Activated CD4-positive, alpha-beta T cell treated with anti-CD3 and anti-CD28 coated beads for 48 hours (primary cell): ENCODE data around the gene GORASP1.

Source experiments
- DNase-seq: peaks from one replicate; pipeline ENCODE4 v3.0.0-alpha.2; 2020

GORASP1 gene

DNA sequence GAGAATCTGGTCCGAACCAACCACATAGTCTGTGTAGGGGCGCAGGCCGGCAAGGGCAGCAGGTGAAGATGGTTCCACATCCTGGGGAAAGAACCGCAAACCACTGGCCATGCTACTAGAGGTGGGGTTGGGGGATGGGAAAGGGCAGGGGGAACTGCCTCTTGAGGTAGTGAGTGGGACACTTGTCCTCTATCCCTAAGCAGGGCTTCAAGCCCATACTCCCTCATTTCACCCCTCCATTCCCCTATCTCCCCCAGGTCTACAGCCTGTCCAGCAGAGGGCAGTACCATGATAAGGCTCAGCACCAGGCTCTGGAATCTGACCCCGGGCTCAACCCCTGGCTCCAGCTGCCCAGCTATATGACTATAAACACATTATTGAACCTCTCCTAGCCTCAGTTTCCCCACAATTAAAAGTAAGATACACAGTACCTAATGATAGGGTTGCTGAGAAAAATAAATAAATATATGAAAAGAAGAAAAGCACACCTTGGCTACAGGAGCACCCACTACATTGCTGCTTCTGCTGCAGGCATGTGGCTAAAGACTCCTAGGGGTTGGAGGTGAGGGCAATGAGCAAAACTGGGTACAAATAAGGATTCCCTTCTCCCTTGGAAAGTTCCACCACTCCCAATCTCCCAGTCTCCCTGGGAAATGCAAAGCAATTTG is 6.3 kb downstream of the GORASP1 start:
- peak; percentile 61 for DNase-seq

DNA sequence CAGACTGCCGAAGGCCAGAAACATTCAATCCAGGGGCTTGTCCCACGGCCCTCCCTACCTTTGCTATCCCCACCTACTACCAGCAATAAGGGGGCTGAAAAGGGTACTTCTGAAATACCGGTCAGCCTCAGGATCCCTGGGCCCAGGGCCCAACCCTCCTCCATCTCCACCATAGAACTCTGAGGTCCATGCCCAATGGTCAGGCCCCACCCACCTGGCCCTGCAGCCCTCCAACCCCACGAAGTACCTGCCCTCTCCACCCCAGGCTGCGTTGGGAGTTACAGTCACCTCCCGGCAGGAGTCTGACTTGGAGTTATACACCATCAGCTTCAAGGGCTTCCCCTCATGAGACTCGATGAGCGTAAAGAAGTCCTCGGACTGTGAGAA is 6.9 kb downstream of the GORASP1 start:
- DNase-seq = no peak

DNA sequence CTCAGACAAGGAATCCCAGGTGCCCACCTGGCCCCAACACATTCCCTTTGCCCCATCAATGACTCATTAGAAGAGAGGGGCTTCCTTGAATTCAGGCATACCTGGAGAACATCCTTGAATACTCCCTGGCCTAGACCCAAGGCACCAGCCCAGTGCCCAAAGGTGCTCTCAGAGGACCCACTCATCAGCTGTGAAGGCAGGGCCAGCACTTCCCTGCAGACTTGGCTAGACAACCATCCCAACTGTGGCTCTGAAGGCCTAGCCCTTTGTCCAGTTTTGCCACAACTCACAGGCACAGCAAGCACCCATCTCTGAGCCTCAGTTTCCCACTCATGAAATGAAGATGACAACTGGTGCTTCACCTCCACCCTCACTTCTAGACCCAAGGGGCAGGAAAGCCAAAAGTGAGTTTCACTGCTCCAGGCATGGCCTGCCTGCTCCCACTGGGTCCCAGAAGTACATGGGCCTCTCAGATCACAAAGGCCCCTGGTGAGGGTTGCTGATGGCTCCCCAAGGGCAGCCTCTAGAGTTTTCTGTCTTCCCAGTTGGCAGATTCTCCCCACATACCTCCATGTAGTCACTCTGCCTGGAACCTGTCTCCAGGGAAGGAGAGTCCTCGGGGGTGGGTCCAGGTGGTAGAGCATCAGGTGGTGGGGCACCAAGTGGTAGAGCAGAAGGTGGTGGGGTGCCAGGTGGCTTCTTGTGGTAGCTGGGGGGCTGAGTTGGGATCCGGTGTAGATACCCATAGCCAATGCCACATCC is 7.5 kb downstream of the GORASP1 start:
- no peak for DNase-seq

DNA sequence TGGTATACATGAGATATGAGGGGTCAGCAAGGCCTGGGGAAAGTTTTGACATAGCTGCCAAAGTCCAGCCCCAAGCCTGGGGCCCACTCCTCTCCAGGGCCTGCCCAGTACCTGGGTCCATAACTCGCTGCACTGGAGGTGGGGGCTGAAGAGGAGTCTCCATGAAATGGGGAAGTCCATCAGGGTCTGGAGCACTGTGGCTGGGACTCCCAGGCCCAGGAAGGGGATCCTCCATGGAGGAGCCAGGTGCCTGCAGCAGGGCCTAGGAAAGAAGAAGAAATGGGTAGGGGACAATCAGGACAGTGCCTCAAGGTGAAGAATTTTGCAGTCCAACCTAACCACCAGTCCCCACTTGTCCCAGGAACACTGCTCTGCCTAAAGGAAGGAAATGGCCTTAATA is 8.2 kb downstream of the GORASP1 start:
- DNase-seq = no peak

DNA sequence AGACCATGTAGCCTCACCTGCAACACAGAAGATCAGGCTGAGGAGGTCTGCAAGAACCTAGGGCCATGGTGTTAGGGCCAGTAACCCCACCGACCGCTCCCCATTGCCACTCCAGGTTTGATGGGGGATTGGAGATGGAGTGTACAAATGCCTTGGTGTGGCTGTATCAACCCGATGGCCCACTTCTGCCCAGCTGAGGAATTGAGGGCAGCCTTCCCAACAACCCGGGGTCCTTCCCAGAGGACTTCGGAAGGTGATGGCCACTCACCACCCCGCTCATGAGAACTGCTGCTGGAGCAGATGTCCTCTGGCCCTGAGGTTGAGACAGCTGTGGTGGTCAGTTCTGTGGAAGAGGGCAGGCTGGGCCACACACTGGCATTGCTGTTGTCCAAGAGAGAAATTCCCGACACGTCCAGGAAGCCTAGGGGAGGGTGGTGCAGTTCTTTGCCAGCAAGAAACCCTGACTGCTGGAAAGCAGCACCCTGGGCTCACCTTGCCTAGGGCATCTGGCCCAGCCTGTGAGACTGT is 8.9 kb downstream of the GORASP1 start:
- DNase-seq = no peak

DNA sequence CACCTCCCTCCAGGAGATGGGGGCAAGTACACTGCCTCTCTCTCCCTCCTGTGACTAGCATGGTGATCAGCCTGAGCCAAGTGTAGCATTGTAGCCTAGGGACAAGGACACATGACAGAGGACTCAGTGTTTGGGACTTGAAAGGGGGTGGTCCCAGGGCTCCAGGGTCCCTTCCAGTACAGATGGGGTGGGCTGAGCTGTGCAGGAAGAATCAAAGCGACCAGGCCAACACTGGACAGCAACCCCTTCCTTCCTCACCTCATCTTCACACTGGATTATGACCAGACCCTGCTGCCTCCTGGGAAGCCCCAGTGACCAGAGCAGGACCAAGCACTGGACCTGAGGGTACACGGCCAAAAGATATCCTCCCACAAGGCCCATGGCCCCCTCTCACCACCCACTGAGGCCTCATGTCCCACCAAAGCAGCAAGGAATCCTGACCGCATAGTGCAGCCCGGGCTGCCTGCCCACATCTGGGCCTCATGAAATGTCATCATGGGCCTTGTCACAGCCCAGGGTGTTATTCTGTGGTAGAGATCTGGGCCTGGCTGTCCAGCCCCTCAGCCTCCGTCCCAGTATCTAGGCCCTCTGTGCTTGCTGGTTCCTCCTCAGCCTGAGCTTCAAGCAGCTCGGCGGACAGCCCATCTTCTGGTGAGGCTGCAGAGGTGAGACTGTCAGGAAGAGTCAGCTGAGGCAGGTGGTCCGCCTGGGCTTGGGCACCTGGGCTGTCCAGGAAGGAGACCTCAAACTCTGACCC is 9.5 kb downstream of the GORASP1 start:
- DNase-seq = no peak

DNA sequence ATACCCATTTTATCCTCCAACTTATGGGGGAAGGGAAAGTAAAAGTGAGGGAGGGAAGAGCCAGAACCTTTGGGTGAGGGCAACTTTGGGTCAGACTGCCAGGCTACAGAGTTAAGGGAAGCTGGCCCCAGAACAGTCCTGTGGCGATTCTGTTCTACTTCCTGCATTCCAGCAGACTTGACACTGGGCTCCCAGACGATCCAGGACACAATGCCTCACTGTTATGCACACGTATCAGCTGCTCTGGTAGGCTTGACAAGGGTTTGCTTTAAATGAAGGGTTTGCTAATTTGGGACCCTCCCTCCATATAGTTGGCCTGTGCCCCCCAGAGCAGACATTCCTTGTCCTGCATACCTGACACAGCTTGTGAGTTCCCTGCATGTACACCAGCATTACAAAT is 10.7 kb downstream of the GORASP1 start:
- no peak for DNase-seq

DNA sequence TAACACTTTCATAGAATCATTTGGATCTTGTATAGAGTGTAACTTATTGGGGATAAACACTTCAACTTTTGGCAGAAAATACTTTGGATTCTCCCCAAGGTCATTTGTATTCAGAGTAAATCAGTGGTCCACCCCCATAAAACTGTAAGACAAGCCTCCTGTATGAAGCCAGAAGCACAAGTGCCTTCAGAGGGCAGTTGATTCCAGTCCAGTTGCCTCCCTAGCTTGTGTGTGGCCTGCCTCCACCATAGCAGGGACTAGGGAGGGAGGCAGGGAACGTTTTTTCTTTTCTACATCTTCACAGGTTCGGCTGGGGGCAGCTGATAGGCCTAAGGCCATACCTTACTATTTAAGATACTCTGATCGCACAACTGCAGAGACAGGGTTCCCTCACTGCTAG is 11.6 kb downstream of the GORASP1 start:
- no peak for DNase-seq

DNA sequence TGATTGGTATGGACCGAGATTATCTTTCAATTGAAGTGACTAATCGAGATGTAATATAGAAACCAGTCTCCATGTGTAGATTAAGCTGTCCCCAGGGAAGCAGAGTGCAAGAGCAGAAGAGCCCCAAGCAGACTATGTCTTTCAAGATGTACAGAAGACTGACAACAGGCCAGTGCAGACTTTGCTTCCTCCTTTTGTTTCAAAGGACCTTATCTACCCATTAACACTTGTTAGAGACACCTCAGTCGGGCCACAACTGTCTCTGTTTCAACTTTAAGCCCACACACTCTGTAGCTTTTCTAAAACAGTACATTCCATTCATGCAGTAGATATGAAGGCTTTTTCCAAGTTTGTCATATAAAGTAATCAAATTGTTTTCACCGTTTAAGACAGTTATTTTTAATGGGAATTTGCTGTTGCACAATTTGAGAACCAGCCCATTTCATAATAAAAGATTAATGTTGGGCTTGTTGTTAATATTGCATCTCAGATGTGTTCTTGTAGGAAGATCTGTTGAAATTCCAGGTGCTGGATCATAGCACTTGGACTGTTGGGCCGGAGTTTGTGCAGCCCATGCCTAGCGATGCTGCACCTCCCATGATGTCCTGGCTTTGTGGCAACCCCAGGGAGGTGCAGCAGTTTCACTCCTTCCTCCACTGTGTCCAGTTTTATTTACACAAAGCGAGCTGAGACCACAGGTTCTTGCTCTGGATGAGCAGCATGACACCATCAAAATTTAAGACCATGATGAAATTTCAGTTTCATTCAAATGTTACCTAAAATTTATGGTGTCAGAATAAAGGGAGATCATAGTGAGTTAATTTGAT is 12.4 kb downstream of the GORASP1 start:
- no peak for DNase-seq

DNA sequence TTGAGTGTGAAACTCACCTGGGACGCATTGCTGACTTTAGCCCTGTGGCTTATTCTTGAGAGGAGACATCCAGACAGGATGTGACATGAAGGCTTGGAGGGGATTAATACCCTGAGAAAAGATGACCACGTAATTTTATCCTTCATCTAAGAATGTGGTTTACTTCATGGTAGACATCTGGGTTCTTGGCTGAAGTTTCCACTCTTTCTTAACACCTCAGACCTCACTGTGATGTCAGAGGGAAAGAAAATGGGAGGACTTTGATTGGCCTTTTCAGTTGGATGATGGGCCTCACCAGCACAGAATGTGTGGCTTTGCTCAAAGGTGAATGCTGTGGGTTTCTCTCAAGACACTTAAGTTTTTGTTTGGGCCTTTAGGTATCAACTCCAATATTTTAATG is 16.5 kb downstream of the GORASP1 start:
- no peak for DNase-seq

DNA sequence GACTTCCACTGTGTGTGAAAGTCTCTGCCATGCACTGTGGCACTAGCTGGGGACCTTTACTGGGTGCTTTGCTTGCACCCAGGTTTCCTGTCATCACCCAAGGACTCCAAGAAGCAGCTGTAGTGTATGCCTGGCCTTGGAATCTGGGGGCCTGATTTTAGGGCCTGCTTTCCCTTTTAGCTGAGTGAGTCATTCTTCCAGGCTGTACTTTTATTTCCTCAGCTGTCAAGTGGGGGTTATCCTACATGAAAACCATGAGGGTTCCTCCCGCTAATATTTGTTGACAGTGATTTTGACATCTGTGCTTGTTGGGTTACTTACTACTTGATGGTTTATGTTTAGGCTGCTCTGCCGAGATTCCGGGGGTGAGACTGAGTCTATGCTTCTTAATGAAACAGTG is 18.5 kb downstream of the GORASP1 start:
- no peak for DNase-seq

DNA sequence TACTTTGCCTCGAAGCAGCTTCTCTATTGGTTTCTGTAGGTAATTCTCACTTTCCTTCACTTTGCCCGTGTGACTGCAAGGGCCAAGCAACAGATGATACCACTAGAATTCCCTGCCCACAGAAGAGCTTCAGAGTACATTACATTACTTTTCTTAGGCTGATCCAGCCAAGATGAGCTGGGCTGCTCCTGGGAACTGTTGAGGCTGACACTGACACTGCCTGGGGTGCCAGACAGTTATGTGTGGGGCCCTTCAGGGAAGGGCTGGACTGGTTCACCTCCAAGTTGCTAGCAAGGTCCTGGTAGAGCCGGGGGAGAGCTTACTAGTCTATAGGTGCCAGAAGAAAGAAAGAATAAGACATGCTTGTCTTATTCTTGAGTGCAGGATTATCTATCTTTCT is 19.0 kb downstream of the GORASP1 start:
- no peak for DNase-seq

DNA sequence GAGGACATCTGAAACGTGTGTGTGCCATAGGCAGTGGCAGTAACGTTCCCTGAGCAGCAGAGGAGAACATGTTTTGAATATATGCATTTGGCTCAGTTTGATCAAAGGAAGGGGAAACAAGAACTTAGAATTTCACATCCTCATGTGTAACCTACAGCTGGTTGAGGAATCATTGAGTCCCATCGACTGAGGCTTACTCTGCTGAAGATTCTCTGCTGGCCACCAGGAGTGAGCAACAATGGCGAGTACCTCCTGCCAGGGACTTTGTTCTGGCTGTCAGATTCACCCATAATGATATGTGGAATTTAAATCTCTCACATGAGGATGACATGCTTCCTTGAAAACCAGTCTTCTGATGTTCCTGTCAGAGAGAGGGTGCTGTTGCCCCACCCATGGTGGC is 21.3 kb downstream of the GORASP1 start:
- DNase-seq = no peak

DNA sequence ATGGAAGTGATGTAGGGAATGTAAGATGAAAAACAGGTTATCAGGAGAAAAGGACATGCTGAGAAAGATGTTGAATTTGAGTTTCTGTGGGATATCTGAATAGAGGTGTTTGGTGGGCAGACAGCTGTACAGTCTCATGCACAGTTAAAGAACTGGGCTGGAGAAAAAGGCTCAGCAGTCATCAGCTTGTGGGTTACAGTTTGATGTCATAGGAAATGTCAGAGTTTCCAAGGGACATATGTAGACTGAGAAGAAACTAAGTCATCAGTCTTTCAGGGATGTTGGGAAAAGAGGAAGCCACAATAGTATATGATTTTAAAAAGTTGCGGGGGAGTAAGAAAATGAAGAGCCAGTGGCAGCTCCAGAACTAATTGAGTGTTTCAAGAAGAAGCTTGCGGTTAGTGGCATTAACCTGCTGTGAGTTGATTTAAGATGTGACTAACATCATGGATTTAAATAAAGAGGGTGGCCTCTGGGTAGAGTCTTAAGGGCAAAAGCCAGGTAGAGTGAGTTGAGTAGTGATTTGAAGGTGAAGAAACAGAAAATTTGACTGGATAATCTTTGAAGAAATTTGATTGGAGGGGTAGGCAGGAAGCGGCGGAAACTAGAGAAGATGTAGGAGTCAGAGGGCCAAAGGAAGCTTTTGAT is 24.6 kb downstream of the GORASP1 start:
- no peak for DNase-seq

DNA sequence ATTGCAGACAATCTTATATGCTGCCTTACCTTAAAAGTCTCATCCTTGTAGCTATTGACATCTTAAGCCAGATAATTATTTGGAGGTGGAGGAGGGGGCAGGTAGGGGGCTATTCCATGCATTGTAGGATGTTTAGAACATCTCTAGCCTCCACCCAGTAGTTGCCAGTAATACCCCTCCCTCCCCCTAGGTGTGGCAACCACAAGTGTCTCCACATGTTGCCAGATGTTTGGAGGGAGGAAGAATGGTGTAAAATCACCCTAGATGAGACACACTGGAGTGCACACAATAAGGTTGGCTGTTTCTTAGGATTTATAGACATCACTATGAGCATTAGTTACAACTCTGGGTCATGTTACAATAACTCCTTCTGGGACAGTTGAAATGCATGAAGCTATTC is 27.4 kb downstream of the GORASP1 start:
- DNase-seq = no peak

DNA sequence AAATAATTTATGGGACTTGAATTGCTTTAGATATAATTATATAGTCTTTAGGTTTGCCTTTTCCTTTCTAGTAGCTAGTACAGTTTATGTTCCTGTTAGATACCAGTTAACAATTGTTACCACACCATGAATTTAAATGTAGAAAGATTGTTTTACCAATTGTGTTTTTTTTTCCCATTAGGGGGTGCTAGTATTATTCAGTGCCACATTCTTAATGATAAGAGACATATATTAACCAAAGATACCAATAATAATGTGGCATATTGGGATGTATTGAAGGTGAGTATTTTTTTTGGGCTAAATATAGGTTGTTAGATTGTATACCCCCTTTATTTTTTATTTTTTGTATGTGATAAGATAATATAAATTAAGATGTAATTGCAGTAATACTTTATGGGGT is 27.9 kb downstream of the GORASP1 start:
- DNase-seq = no peak

DNA sequence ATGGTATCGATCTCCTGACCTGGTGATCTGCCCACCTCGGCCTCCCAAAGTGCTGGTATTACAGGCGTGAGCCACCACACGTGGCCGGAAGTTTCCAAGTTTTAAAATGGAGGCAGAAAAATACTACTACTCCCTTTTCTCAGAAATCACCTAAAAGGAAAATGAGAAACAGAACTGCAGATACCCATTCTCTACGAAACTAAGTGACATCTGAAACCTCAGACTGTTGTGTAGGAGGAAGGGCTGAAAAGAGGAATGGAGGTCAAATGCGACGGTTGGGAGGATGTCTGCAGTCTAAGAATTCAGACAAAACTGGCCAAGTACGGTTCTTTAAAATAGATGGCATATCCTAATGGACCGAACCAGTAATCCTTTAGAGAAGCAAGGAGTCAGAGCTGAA is 31.5 kb downstream of the GORASP1 start:
- no peak for DNase-seq

DNA sequence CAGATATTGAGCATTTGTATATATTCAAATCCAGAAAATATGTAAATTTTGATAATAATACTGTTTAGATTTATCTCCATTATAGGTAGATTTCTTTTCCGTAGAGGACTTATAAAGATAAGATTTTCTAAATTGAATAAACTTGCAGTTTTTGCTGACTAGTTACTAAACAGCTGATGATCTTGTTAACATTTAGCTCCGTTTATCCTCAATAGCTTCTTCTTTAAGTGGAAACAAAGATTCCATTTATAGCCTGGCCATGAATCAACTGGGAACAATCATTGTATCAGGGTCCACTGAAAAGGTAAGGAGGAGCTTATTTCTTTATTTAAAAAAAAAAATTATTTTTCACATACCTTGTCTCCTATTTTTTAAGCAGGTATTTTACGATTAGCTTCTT is 38.9 kb downstream of the GORASP1 start:
- DNase-seq = no peak

DNA sequence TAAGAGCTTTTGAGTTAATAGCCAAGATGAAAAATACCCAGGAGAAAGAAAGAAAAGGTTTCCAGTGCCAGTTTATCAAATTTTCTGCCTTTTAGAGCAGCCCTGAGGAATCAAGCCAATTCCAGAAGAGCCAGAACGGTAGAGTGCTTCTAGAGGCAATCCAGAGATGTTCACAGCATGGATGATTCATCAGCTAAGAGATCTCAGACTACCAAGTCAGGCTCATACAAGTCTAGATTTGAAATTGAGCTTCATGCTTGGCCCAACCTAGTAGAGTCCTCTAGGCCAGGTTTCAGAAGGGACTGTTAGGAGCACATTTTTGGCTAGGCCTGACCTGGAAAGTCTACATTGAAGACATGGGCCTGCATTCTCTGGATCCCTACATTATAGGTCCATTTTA is 40.1 kb downstream of the GORASP1 start:
- DNase-seq = no peak

DNA sequence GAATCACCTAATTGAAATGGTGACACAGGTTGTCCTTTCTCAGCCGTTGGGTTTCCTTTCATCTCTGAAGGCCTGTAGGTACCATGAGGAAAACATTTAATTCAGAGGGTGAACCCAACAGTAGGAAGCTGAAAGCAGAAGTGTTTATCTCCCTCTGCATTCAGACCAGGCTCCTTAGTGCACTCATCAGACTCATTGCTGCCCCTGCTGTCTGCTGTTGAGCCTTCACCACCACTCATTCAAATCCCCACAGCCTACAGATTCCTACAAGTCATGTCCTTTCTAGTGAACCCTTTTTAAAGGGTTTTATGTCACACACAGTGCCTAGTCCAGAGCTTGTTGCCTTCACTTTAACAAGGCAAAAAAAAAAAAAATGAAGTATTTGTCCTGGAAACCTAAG is 42.2 kb downstream of the GORASP1 start:
- DNase-seq = peak; percentile 40

DNA sequence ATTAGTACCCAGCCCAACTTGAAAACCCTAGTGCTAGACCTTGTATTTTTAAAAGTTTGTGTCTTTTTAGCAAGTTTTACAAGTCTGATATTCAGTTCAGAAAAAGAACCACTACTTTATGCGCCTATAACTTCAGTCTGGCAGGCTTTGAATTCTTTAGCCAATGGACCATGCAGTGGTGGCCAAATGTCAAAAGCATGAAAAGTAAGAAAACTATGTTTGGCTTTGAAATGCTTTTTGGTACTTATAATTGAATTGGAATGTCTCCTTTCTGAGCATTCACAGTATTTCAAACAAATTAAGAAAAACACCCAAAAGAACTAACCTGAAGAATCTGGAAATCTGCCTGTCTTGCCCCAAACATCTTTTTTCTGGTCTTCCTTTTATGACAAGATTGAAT is 42.8 kb downstream of the GORASP1 start:
- DNase-seq = no peak

DNA sequence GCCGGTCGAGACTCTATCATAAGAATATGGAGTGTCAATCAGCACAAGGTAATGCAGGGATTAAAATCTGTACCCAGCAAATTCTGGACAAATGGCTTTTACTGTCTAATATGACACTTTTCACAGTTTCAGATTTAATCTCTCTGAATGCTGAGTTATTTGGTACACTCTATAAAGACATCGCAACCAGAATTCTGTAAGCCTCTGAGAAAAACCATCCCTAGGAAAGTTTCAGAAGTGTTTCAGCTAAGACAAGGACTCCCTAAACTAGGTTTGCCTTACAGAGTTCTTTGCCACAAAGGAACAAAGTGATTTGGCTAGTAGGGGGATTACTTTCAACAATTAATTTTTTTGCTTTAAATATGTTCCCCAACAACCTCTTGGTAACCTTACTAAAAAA is 44.3 kb downstream of the GORASP1 start:
- no peak for DNase-seq

DNA sequence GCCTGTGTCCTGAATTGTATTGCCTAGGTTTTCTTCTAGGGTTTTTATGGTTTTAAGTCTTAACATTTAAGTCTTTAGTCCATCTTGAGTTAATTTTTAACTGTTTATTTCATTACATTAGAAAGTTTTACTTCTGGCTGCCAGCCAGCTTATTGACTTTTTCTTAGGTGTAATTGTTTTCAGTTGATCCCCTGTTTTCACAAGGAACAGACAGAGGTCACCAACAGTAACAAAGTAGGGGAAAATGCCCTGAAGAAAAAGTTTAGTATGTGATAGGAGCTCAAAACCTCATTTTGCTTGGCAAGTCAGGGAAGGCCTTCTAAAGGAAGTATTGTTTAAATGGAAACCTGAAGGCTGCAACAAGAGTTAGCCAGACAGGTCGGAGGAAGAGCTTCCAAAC is 45.2 kb downstream of the GORASP1 start:
- DNase-seq = no peak
